ENCODE measurements around the gene UBE2V1.

- TF ChIP-seq NFIC (IDR thresholded peaks at IDR 0.05) (no peak), CREB1 (IDR thresholded peaks at IDR 0.05; ENCODE audit: low read depth) (no peak), EP300 (IDR thresholded peaks at IDR 0.05; ENCODE audit: borderline replicate concordance) (no peak), TCF12 (IDR thresholded peaks at IDR 0.05; ENCODE audit: low read depth) (no peak), RAD21 (IDR thresholded peaks at IDR 0.05; ENCODE audit: low read depth) (no peak), MAX (IDR thresholded peaks at IDR 0.05) (no peak), TAF1 (IDR thresholded peaks at IDR 0.05; ENCODE audit: low read depth) (no peak), REST (IDR thresholded peaks at IDR 0.05; ENCODE audit: low read depth) (no peak), CEBPB (IDR thresholded peaks at IDR 0.05) (no peak), YY1 (IDR thresholded peaks at IDR 0.05; ENCODE audit: low read depth) (no peak), FOXM1 (IDR thresholded peaks at IDR 0.05; ENCODE audit: borderline replicate concordance, low read depth) (no peak), ZBTB7A (IDR thresholded peaks at IDR 0.05; ENCODE audit: low read depth) (no peak), USF1 (IDR thresholded peaks at IDR 0.05) (no peak), TEAD4 (IDR thresholded peaks at IDR 0.05) (no peak)
Observed at GRCh38 chr20:50123418-50123817, 10.5 kb upstream of the UBE2V1 start.

Data from Ishikawa (cell line).